HCT116 (cell line): ENCODE measurements around the gene ARHGAP42. TPM values are rescaled to one million over a fixed set of nuclear protein-coding genes. Genes with fewer than 3 reads are reported as not detected.

Experiments used
- ATAC-seq: fragments of 200-7000 bp; cut with Tn5 transposase; 2 replicates; pipeline ENCODE4 v1.9.1; 2020; ENCODE audit warnings: mild to moderate bottlenecking, moderate library complexity
- BruUV-seq: library from RNA; stranded (reverse); fragments of 400-500 nt; replicated peaks from 2 replicates; lab custom pipeline; 2021; lab: Mats Ljungman, UMichigan
- CTCF ChIA-PET: fragments of 300-600 bp; sonication (Branson Sonifier 250); formaldehyde crosslinking; loops from one replicate; lab custom pipeline; 2021; ENCODE audit warnings: antibody characterized with exemption; lab: Charles Lee
- POLR2A ChIA-PET: fragments of 300-600, 350-600 bp; sonication (Branson Sonifier 250); formaldehyde crosslinking; loops from one replicate; lab custom pipeline; 2021; ENCODE audit warnings: antibody characterized with exemption; lab: Charles Lee
- RAD21 ChIA-PET, 2 experiments: fragments of 300-600 bp; sonication (Branson Sonifier 250); formaldehyde crosslinking; loops; one replicate each; lab custom pipeline; 2023; ENCODE audit warnings: low total read pairs in 2 of 2; ENCODE audit not compliant: uncharacterized antibody in 2 of 2, unreplicated experiment in 2 of 2, low non-redundant PET in 1 of 2; lab: Charles Lee
- DNase-seq: peaks from one replicate; pipeline ENCODE4 v3.0.0-alpha.2; 2010; ENCODE audit warnings: low read depth, low spot score
- H2AFZ ChIP-seq: fragments of 200-600 bp; shearing (Covaris generic), sonication (generic); 2 replicates; pipeline ENCODE4 v1.6.1; 2017; ENCODE audit warnings: low read depth, mixed run types, mixed read lengths, antibody characterized with exemption, low read length; ENCODE audit not compliant: poor library complexity, severe bottlenecking
- H3K27ac ChIP-seq: 2 replicates; pipeline ENCODE4 v1.5.1; 2012; ENCODE audit warnings: low read depth, low read length
- H3K27me3 ChIP-seq: fragments of 200-600 bp; sonication (generic); 2 replicates; pipeline ENCODE4 v1.6.1; 2016; ENCODE audit warnings: mixed run types, low read length, mixed read lengths; ENCODE audit not compliant: insufficient read depth
- H3K36me3 ChIP-seq, 2 experiments: fragments of 200-500 bp in 1 of 2; fragments of 200-600 bp in 1 of 2; sonication (Bioruptor generic) in 1 of 2; sonication (generic) in 1 of 2; 2 replicates each; pipeline versions ENCODE4 v1.5.1 to v1.6.1; 2014 to 2016; ENCODE audit warnings: low read length in 2 of 2, inconsistent platforms in 1 of 2, mixed read lengths in 1 of 2, mixed run types in 1 of 2; ENCODE audit not compliant: insufficient read depth in 2 of 2, control insufficient read depth in 1 of 2
- H3K4me1 ChIP-seq, 2 experiments: fragments of 200-600 bp in 1 of 2; sonication (generic) in 1 of 2; 2 replicates each; pipeline versions ENCODE4 v1.5.1 to v1.6.1; 2012 to 2017; ENCODE audit warnings: low read length in 2 of 2, inconsistent platforms in 1 of 2, mild to moderate bottlenecking in 1 of 2, mixed read lengths in 1 of 2, mixed run types in 1 of 2, moderate library complexity in 1 of 2; ENCODE audit not compliant: insufficient read depth in 2 of 2, control insufficient read depth in 1 of 2
- H3K4me2 ChIP-seq: fragments of 200-600 bp; sonication (generic); 2 replicates; pipeline ENCODE4 v1.6.1; 2017; ENCODE audit warnings: mixed run types, low read length, mixed read lengths
- H3K4me3 ChIP-seq, 2 experiments: fragments of 200-600 bp in 1 of 2; sonication (generic) in 1 of 2; replicated peaks in 1 of 2; 2 replicates each; pipeline ENCODE4 v1.5.1; 2011 to 2016; ENCODE audit warnings: low read length in 2 of 2, control low read depth in 1 of 2, low read depth in 1 of 2, mild to moderate bottlenecking in 1 of 2, mixed read lengths in 1 of 2, mixed run types in 1 of 2
- H3K79me2 ChIP-seq: fragments of 200-600 bp; sonication (generic); 2 replicates; pipeline ENCODE4 v1.6.1; 2017; ENCODE audit warnings: mild to moderate bottlenecking, mixed run types, low read length, moderate library complexity, mixed read lengths; ENCODE audit not compliant: insufficient read depth
- H3K9ac ChIP-seq: fragments of 200-600 bp; sonication (generic); 2 replicates; pipeline ENCODE4 v1.6.1; 2016; ENCODE audit warnings: low read length, mixed read lengths
- H3K9me2 ChIP-seq: fragments of 200-600 bp; sonication (generic), shearing (Covaris generic); 2 replicates; pipeline ENCODE4 v1.6.1; 2017; ENCODE audit warnings: mixed run types, mild to moderate bottlenecking, moderate library complexity; ENCODE audit not compliant: insufficient read depth
- H3K9me3 ChIP-seq, 2 experiments: fragments of 200-500 bp in 1 of 2; fragments of 200-600 bp in 1 of 2; sonication (Bioruptor generic) in 1 of 2; sonication (generic) in 1 of 2; 2 replicates each; pipeline ENCODE4 v1.6.1; 2014 to 2017; ENCODE audit warnings: low read length in 2 of 2, mixed read lengths in 2 of 2, inconsistent platforms in 1 of 2, low read depth in 1 of 2, mild to moderate bottlenecking in 1 of 2, mixed run types in 1 of 2, moderate library complexity in 1 of 2; ENCODE audit not compliant: control insufficient read depth in 1 of 2, insufficient read depth in 1 of 2
- H4K20me1 ChIP-seq: fragments of 200-600 bp; sonication (generic), shearing (Covaris generic); 2 replicates; pipeline ENCODE4 v1.6.1; 2017; ENCODE audit warnings: mixed run types, mild to moderate bottlenecking, moderate library complexity; ENCODE audit not compliant: insufficient read depth
- CBX3 ChIP-seq: IDR thresholded peaks from 2 replicates; pipeline ENCODE4 v1.6.1; 2012; ENCODE audit warnings: low read depth
- CEBPB ChIP-seq: IDR thresholded peaks from 2 replicates; pipeline ENCODE4 v1.6.1; 2012; ENCODE audit warnings: low read depth
- EGR1 ChIP-seq: IDR thresholded peaks from 2 replicates; pipeline ENCODE4 v1.6.1; 2012; ENCODE audit warnings: low read depth
- ELF1 ChIP-seq: IDR thresholded peaks from 2 replicates; pipeline ENCODE4 v1.6.1; 2012; ENCODE audit warnings: low read depth, borderline replicate concordance
- EZH2 ChIP-seq: fragments of 200-600 bp; sonication (generic); IDR thresholded peaks from 2 replicates; pipeline ENCODE4 v1.6.1; 2017; ENCODE audit warnings: antibody characterized with exemption, mixed run types
- EZH2phosphoT487 ChIP-seq: fragments of 200-600 bp; IDR thresholded peaks from 2 replicates; pipeline ENCODE4 v1.6.1; 2018; ENCODE audit warnings: antibody characterized with exemption, borderline replicate concordance
- FOSL1 ChIP-seq: IDR thresholded peaks from 2 replicates; pipeline ENCODE4 v1.6.1; 2012; ENCODE audit warnings: low read depth
- JUND ChIP-seq: IDR thresholded peaks from 2 replicates; pipeline ENCODE4 v1.6.1; 2012
- POLR2A ChIP-seq: IDR thresholded peaks from 2 replicates; pipeline ENCODE4 v1.7.0; 2011; ENCODE audit warnings: borderline replicate concordance; ENCODE audit not compliant: insufficient read depth, insufficient read length; ENCODE audit errors: extremely low read depth
- POLR2AphosphoS5 ChIP-seq: IDR thresholded peaks from 2 replicates; pipeline ENCODE4 v1.6.1; 2011; ENCODE audit warnings: mild to moderate bottlenecking, low read depth, low read length, moderate library complexity
- RAD21 ChIP-seq: IDR thresholded peaks from 2 replicates; pipeline ENCODE4 v1.6.1; 2012; ENCODE audit warnings: low read depth, mild to moderate bottlenecking
- SIN3A ChIP-seq: IDR thresholded peaks from 2 replicates; pipeline ENCODE4 v1.6.1; 2012; ENCODE audit warnings: low read depth
- SRF ChIP-seq: IDR thresholded peaks from 2 replicates; pipeline ENCODE4 v1.6.1; 2012; ENCODE audit warnings: low read depth
- TCF7L2 ChIP-seq: IDR thresholded peaks from 2 replicates; pipeline ENCODE4 v1.7.0; 2011; ENCODE audit warnings: borderline replicate concordance, inconsistent platforms; ENCODE audit not compliant: insufficient read depth, insufficient read length; ENCODE audit errors: extremely low read depth
- YY1 ChIP-seq: IDR thresholded peaks from 2 replicates; pipeline ENCODE4 v1.6.1; 2011; ENCODE audit warnings: low read length, low read depth, moderate library complexity, mild to moderate bottlenecking; ENCODE audit not compliant: insufficient replicate concordance; ENCODE audit errors: extremely low read depth
- ZFX ChIP-seq: fragments of 450-650 bp; IDR thresholded peaks from 2 replicates; pipeline ENCODE4 v1.6.1; 2017
- ZNF274 ChIP-seq: fragments of 200-500 bp; sonication (Bioruptor generic); IDR thresholded peaks from 2 replicates; pipeline ENCODE4 v1.6.1; 2014; ENCODE audit warnings: mild to moderate bottlenecking, low read depth, low read length, inconsistent platforms
- intact Hi-C: fragments of 100-400 bp; cut with micrococcal nuclease; formaldehyde crosslinking; loops from 2 replicates; pipeline ENCODE4 v1.10.0; 2022
- total RNA-seq: library from RNA; stranded (reverse); gene quantifications from one replicate; pipeline ENCODE4 v1.2.1, GENCODE V29; 2021; ENCODE audit not compliant: unreplicated experiment
- TF ChIP-seq, protein P1 (sequence below): IDR thresholded peaks from 2 replicates; pipeline ENCODE4 v1.6.1; 2011; ENCODE audit warnings: mild to moderate bottlenecking, low read length, moderate library complexity; ENCODE audit not compliant: insufficient replicate concordance; ENCODE audit errors: extremely low read depth
- TF ChIP-seq, protein P2 (sequence below): IDR thresholded peaks from 2 replicates; pipeline ENCODE4 v1.6.1; 2012

ARHGAP42 gene
- total RNA-seq, 1 experiment from 2014 or later: 12.3 TPM

DNA sequence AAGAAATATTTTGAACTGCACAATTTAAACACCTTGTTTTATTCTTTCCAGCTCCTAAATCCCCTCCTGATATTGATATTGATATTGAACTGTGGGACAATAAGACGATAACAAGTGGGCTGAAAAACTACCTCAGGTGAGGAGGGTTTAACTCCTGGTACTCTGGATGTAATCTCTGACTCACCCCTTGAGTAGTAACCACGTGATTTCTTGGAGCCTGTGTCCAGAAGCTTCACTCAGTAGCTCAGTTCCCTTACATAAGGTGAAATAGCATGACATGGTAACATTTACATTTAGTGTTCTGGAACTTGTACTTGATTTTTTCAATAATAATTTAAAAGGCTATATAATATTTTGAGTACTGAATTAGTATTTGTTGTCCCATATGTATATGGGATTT lies 274.5 kb downstream of the ARHGAP42 start:
- Histone ChIP-seq H3K79me2 (no peaks in the 10 kb centered on the region), H3K4me3 (no peak overlapping the region), H3K27ac (no peak overlapping the region), H3K36me3 (no peaks in the 10 kb centered on the region), H3K4me2 (no peak overlapping the region), H3K9me3 (no peaks in the 10 kb centered on the region), H4K20me1 (no peaks in the 10 kb centered on the region), H3K9me2 (no peaks in the 10 kb centered on the region), H2AFZ (no peak overlapping the region), H3K4me1 (no peaks in the 10 kb centered on the region), H3K9ac (no peak overlapping the region), H3K27me3 (no peaks in the 10 kb centered on the region)
- intact Hi-C loops: no loop called here
- ChIA-PET CTCF (no interaction called here), RAD21 (no interaction called here), POLR2A (no interaction called here)
- no peak for TF ChIP-seq EZH2phosphoT487
- ATAC-seq: no peak
- no TSS peak for BruUV-seq
- no peak for DNase-seq

DNA sequence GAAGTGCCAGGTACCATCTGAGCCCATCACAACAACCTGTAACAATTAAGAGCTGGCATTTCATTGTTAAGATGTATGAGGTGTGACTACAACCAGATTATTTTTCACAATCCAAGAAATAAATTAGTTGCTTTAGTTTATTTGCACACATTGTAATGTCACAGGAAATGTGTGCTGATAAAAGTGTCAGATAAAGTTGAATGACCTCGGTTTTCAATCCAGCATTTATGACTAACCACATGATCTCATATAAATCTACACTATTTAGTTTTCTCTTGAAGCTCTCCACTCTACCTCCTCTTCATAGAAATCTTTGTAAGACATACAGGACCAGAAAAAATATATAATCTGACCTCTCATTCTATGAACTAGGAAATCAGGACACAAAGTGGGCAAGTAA lies 276.3 kb downstream of the ARHGAP42 start:
- H3K4me2 ChIP-seq: no peak overlapping the region
- intact Hi-C loops: no loop called here
- H3K79me2 ChIP-seq: no peaks in the 10 kb centered on the region
- no peak overlapping the region for H3K9ac ChIP-seq
- ATAC-seq (no peak), DNase-seq (no peak)
- no peaks in the 10 kb centered on the region for H3K9me2 ChIP-seq
- RAD21 ChIA-PET: no interaction called here
- H4K20me1 ChIP-seq: no peaks in the 10 kb centered on the region
- CTCF ChIA-PET: interaction anchor here (0.6 kb wide), 1 partner anchor 17 kb away, joined by 6 read pairs; no protein-coding TSS in a partner anchor
- no peaks in the 10 kb centered on the region for H3K27me3 ChIP-seq
- TF ChIP-seq TCF7L2 (no peak), JUND (no peak), SIN3A (no peak), CEBPB (no peak), POLR2AphosphoS5 (no peak), EGR1 (no peak), SRF (no peak), RAD21 (no peak), EZH2 (no peak), YY1 (no peak), ZNF274 (no peak), ELF1 (no peak), POLR2A (no peak), CBX3 (no peak), FOSL1 (no peak), ZFX (no peak), EZH2phosphoT487 (no peak)
- TF ChIP-seq, protein P1, sequence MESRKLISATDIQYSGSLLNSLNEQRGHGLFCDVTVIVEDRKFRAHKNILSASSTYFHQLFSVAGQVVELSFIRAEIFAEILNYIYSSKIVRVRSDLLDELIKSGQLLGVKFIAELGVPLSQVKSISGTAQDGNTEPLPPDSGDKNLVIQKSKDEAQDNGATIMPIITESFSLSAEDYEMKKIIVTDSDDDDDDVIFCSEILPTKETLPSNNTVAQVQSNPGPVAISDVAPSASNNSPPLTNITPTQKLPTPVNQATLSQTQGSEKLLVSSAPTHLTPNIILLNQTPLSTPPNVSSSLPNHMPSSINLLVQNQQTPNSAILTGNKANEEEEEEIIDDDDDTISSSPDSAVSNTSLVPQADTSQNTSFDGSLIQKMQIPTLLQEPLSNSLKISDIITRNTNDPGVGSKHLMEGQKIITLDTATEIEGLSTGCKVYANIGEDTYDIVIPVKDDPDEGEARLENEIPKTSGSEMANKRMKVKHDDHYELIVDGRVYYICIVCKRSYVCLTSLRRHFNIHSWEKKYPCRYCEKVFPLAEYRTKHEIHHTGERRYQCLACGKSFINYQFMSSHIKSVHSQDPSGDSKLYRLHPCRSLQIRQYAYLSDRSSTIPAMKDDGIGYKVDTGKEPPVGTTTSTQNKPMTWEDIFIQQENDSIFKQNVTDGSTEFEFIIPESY: no peak
- TF ChIP-seq, protein P2, sequence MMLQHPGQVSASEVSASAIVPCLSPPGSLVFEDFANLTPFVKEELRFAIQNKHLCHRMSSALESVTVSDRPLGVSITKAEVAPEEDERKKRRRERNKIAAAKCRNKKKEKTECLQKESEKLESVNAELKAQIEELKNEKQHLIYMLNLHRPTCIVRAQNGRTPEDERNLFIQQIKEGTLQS: no peak
- H3K4me1 ChIP-seq: no peaks in the 10 kb centered on the region
- H3K4me3 ChIP-seq: no peak overlapping the region
- H3K27ac ChIP-seq: no peak overlapping the region
- H2AFZ ChIP-seq: no peak overlapping the region
- no peaks in the 10 kb centered on the region for H3K36me3 ChIP-seq
- no TSS peak for BruUV-seq
- POLR2A ChIA-PET: no interaction called here
- H3K9me3 ChIP-seq: no peaks in the 10 kb centered on the region
